VCaP (cell line): Measurements from ENCODE around the gene CAPZA2.
"Not testable (repeated sequence)": the region's sequence is repeated elsewhere in the genome, so short reads cannot be mapped to it uniquely, and the experiment has no call there.

Source experiments
- H3K27ac ChIP-seq: fragments of 450-650 bp; 2 replicates; pipeline ENCODE4 v1.5.1; 2017
- CTCF ChIP-seq: fragments of 450-650 bp; conservative IDR thresholded peaks from 2 replicates; pipeline ENCODE4 v1.5.1; 2017; ENCODE audit warnings: mild to moderate bottlenecking, moderate library complexity

The CAPZA2 gene

GRCh38 chr7:116862234-116862950 lies at the start of gene CAPZA2:
Gene CAPZA2, plus strand, starts transcription at chr7:116862587. Its CDS starts 25 bp downstream, at chr7:116862612.
- H3K27ac ChIP-seq, result peak within 1 kb of the TSS; percentile 97
- TF ChIP-seq CTCF, result peak; percentile 37

- peak overlapping the region; percentile 67; the same call in 1 of the 2 replicates for H3K27ac ChIP-seq
- no peak for TF ChIP-seq CTCF
Measured at GRCh38 chr7:116812860-116813259, 49.5 kb upstream of the CAPZA2 start.

GRCh38 chr7:116813371-116813770 lies 49.0 kb upstream of the CAPZA2 start:
- H3K27ac ChIP-seq, result not testable (repeated sequence)

GRCh38 chr7:116815041-116815440 lies 47.3 kb upstream of the CAPZA2 start:
- no peak for TF ChIP-seq CTCF

GRCh38 chr7:116820149-116820548 lies 42.2 kb upstream of the CAPZA2 start:
- TF ChIP-seq CTCF, result no peak
- no peak overlapping the region for H3K27ac ChIP-seq

More at GRCh38 chr7:116815041-116815440, 47.3 kb upstream of the CAPZA2 start:
- no peak overlapping the region for H3K27ac ChIP-seq

GRCh38 chr7:116821647-116822046 lies 40.7 kb upstream of the CAPZA2 start:
- H3K27ac ChIP-seq, result not testable (repeated sequence)

- H3K27ac ChIP-seq, result no peak overlapping the region
- no peak for TF ChIP-seq CTCF
Measured at GRCh38 chr7:116824449-116824848, 37.9 kb upstream of the CAPZA2 start.

GRCh38 chr7:116828281-116828680 lies 34.1 kb upstream of the CAPZA2 start:
- H3K27ac ChIP-seq, result no peak overlapping the region
- TF ChIP-seq CTCF, result no peak; the same call in 1 of the 2 replicates
